ENCODE measurements around the gene PRKAR1B.

The PRKAR1B gene

DNA sequence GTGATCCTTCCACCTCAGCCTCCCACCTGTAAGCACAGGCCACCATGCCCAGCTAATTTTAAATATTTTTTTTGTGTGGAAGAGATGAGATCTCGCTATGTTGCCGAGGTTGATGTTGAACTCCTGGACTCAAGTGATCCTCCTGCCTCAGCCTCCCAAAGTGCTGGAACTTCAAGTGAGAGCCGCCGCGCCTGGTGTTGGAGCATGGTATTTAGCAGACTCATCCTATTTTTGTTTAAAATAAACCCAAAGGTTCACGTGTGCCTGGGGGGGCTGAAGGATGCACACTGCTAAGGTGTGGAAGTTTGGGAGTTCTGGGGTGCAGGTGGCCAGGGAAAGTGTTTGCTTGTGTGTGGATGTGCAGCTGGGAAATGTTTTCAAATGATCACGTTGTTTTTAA lies 225.6 kb downstream of the PRKAR1B start:
- no peak for DNase-seq (ENCODE audit: low read depth in 4 of 4, low spot score in 1 of 4)

DNA sequence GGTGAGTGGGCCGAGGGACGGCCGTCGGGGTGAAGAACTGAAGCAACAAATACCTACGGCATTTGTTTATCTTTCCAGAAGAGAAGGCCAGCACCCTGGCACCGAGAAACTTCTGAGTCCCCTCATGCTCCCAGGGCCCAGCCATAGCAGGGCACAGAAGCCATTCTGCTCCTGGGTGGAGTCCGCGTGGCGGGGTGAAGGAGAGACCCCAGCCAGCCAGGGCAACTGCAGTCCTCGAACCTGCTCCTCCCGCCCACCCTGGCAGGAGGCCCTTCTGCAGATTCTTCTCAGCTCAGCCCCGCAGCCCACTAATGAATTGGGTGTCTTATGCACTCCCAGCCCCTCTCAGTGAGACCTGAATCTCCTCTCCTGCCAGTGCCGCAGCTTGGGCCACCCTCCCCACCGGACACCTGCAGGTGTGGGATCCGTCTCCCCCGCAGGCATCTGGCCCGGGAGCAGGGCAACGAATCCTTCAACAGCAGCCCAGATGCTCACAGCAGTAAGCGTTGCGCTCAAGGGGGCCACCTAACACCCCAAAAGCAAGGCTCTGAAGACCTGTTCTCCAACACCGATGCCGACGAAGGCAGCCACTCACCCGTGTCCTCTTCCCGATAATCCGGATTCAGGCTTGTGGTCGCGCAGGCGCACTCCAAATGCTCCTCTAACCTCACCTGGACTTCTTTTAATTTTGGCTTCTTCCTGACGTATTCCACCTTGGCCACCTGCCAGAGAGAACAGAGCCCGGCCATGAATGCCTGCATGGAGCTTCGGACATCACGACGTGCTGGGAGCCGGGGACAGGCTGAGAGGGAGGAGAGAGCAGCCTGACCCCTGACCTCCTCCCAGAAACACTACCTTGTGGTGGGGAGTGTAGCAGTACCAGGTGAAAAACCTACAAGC lies 226.3 kb downstream of the PRKAR1B start:
- DNase-seq (ENCODE audit: low read depth in 4 of 4, low spot score in 1 of 4) = no peak

DNA sequence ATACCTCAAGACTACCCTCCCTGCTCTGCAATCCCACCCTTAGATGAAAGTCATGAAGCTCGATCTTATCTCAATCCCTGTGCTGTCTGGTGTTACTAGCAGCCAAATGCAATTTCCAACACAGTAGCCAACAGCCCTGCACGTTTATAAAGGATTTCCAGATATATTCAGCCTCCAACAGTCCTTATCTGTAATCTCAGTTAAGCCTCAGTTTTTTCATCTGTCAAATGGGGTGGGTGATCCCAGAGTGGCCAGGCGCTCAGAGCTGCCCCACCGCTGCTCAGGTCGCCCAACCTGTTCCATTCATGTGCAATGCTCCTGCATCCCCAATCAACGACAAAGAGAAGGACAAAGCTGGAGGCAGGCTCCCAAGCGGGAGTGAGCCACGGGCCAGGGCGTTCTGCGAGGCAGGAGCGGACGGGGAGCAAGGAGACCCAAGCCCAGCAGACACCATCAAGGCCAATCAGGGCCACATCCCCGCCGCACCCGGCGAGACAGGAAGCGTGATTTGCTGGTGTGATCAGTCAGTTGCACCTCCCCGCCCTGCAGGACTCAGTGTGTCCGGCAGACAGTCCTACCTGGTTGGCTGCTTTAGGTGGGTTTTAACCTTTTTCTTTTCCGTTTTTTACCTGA lies 227.1 kb downstream of the PRKAR1B start:
- DNase-seq (ENCODE audit: low read depth in 4 of 4, low spot score in 1 of 4) = no peak
